Activated CD4-positive, alpha-beta T cell treated with anti-CD3 and anti-CD28 coated beads, Interleukin-2, amount 50 U/mL, for 4 hours (primary cell): ENCODE data around the gene SLX9.

Source experiments
- DNase-seq, 2 experiments: peaks; one replicate each; pipeline ENCODE4 v3.0.0-alpha.2; 2020

Gene SLX9

GRCh38 chr21:44949161-44949778 lies 9.4 kb downstream of the SLX9 start:
- no peak for DNase-seq

- DNase-seq, result peak; percentile 76 to 80
These were observed 10.0 kb downstream of the SLX9 start for GRCh38 chr21:44949779-44950198.

- DNase-seq, result no peak
These were observed 10.5 kb downstream of the SLX9 start for GRCh38 chr21:44950351-44950750.

- DNase-seq, result no peak
These were observed 11.5 kb downstream of the SLX9 start for GRCh38 chr21:44951186-44951915.

GRCh38 chr21:44952116-44952928 lies 12.5 kb downstream of the SLX9 start:
- DNase-seq, result no peak

DNA sequence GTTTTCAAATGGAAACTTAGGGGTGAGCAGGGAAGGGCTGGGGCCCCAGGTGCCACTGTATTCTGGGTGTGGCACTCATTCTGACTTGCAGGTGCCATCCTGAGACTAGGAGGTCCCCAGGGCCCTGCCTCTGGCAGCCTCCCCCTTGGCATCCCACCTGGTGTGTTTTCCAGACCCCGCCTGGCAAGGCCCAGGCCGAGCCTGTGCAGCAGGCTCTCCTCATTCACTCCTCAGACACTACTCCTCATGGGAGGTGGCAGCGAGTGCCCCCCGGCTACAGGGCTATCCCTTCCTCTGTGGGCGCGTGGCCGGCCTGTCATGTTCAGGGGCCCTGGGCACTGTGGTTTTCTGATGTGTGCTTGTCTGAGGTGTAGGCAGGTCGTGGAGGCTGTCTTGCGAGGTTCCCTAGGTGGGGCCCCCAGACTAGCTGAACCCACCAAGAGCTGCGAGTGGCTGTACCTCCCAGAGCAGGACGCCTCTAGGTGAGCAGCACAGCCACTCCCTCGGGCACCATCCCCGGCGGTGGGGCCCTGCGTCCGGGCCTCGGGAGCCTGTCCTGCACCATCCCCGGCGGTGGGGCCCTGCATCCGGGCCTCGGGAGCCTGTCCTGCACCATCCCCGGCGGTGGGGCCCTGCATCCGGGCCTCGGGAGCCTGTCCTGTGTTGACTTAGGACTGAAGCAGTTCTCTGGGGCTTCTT lies 13.2 kb downstream of the SLX9 start:
- DNase-seq, result no peak

DNA sequence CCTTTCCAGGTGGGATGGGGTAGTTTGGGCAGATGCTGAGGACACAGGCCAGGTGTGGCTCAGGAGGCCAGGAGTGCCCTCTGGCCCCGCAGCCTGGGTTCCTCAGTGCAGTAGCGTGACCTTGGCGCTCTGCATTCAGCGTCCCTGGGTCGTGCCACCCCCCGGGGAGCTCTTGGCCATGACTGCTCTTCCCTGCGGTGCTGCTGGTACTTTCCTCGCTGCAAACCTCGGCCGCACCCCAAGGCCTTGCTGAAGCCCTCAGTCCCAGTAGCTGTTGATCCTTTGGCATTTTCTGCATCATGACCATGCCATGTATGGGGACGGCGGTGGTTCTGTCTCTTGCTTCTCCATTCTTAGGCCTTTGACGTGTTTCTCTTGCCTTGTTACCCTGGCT lies 13.8 kb downstream of the SLX9 start:
- no peak for DNase-seq

GRCh38 chr21:44954281-44954771 lies 14.5 kb downstream of the SLX9 start:
- DNase-seq, result no peak

- no peak for DNase-seq
These were observed 15.4 kb downstream of the SLX9 start for GRCh38 chr21:44955141-44955797.

GRCh38 chr21:44955798-44956175 lies 16.0 kb downstream of the SLX9 start:
- DNase-seq, result no peak

DNA sequence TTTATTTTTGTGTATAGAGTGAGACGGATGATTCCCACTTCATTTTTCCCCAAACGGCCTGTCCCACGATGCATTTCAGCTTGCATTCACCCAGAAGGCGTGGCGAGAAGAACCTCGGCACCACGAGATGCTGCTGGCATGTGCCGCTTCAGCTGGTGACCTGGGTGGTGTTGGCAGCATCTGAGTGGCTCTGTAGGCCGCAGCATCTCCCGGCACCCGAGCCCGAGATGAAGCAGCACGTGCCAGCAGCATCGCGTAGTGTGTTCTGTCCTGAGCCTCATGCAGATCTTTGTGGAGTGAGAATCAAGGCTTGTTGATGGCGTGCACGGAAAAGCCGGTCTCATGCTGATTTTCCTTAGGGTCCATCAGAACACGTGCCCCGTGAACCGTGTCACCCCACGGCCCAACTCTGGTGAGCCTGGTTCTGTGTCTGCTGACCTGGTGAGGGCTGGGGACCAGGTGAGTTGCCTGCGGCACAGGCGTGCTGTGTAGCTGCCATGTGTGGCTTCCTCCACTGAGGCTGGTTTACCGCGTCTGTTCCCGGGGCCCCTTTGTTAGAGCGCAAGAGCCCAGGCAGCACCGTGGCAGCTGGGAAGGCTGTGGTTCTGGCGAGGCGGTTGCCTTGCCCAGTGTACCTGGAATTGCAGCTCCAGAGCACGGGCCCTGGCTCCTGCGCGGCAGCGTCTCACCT lies 16.7 kb downstream of the SLX9 start:
- DNase-seq, result no peak

DNA sequence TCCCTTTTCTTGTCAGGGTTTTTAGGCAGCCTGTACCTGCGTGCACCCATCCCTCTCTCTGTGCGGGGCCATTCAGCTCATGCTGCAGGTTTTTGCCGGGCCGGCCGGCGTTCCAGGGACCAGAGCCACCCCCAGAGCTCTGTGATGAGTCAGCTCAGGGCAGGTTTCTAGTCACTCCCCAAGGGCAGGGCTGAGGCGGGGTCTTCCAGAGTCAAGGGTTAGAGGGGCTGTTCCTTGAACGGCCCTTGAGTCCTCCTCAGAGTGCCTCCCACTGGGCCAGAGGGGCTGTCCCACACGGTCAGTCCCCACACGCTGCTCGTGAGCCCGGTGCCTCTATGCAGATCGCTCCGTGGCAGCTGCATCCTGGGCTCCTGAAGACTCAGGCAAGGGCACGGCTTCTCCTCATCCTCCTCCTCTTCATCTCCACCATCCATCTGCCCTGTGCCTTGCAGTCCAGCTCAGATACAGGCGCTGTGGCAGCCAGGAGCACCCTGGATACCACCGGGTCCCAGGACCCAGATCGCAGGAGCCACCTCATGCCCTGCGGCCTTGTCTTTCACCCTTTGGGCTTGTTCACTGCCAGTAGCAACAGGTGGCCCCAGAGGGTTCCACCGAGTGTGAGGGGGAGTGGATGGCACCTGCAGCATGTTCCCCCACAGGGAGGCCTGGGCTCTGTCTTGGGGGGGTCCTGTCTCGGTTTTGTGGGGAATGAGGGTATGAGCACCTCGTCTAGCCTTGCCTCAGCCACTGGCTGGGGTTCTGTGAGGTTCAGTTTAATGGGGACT lies 17.4 kb downstream of the SLX9 start:
- no peak for DNase-seq

DNA sequence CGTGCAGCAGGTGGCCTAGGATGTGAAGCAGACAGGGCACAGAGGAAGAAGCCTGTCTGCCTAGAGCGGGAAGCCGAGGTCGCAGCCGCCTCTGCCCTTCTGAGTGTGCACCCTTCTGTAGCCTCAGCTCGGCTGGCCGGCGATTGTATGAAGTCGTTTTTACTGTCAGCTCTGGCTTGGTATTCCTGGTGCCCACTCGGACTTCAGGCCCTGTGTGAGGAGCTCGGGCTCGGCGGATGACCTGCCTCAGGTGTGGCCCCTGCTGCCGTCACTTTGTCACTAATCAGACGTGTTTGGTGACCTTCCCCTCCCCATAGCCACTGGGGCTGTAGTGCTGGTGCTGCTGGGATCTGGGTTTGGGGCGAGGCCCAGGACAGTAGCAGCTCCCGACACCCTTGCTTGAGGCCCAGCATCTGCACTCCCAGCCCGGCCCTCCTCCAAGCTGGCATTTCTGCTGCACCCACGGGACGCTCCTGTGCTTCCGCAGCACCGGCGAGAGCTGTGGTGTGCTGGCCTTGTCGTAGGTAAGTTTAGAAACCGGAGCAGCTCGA lies 18.1 kb downstream of the SLX9 start:
- no peak for DNase-seq

GRCh38 chr21:44958471-44959191 lies 18.8 kb downstream of the SLX9 start:
- no peak for DNase-seq

- DNase-seq, result no peak
These were observed 19.7 kb downstream of the SLX9 start for GRCh38 chr21:44959376-44960091.

GRCh38 chr21:44960141-44961092 lies 20.6 kb downstream of the SLX9 start:
- no peak for DNase-seq

DNA sequence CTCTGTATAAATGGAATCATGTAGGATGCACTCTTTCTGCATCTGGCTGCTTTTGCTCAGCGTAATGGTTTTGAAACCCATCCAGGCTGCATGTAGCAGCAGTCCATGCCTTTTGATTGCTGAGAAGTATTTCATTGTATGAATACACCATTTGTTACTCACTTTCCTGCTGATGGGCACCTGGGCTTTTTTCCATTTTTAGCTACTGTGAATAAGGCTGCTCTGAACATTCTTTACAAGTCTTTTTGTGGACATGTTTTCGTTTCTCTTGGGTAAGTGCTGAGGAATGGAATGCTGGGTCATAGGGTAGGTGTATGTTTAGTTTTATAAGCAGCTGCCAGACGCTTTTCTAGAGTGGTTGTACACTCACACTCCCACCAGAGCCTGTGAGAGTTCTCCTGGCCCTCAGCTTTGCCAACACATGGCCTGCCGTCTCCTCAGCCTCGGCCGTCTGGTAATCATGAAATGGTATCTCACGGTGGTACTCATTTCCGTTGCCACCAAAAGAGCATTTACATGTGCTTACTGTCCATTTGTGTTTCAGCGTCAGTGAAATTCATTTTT lies 22.7 kb downstream of the SLX9 start:
- no peak for DNase-seq

DNA sequence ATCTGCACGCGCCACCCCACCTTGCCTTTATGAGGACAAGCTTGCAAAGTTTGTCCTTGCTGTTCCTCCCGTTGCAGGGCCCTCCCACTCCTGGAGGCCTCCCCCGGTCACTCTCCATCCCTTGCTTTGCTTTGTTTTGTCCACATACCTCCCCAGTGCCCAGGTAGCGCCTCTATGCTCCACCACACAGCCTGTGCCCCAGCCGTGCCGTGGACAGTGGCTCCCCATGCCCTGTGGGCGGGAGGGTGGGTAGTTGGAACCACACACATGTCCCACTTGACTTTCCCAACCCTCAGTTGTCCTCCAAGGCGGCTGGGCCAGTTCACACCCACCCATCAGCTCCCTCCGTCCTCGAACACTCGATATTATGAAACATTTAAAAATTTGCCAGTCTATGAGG lies 24.6 kb downstream of the SLX9 start:
- DNase-seq, result no peak
